HTR-8/SVneo (cell line): ENCODE results near the gene SLC6A18.

Source experiments
- DNase-seq: peaks from one replicate; pipeline ENCODE4 v3.0.0; 2011; ENCODE audit warnings: low spot score, mixed read lengths; ENCODE audit not compliant: insufficient read length
- FAIRE-seq: peaks from 2 replicates; lab custom pipeline; 2011; peaks lifted over from hg19 to GRCh38; lab: Jason Lieb, UNC

The SLC6A18 gene, protein sequence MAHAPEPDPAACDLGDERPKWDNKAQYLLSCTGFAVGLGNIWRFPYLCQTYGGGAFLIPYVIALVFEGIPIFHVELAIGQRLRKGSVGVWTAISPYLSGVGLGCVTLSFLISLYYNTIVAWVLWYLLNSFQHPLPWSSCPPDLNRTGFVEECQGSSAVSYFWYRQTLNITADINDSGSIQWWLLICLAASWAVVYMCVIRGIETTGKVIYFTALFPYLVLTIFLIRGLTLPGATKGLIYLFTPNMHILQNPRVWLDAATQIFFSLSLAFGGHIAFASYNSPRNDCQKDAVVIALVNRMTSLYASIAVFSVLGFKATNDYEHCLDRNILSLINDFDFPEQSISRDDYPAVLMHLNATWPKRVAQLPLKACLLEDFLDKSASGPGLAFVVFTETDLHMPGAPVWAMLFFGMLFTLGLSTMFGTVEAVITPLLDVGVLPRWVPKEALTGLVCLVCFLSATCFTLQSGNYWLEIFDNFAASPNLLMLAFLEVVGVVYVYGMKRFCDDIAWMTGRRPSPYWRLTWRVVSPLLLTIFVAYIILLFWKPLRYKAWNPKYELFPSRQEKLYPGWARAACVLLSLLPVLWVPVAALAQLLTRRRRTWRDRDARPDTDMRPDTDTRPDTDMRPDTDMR

DNA sequence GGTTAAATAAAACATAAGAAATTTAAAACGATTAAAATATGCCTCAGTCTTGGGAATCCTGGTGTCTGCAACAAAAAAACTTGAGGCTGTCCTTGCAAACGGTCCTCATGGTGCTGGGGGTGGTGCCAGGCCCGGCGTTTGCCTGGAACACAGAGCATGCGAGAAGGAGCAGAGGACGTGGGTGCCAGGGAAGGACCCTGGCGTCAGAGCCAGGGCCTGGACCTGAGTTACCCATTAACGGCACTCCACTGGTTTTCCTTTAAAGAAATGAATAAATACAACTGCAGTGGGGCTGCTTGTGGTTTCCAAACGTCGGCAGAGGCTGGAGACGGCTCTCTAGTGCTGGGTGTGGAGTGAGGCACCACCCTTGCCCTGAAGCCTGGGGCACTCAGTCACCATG, at the start of gene SLC6A18:
SLC6A18 (plus strand) TSS at position 301 of the 400 bp plus-strand sequence; CDS start at position 398, 97 bp downstream.
- FAIRE-seq (no peak), DNase-seq (no peak)

DNA sequence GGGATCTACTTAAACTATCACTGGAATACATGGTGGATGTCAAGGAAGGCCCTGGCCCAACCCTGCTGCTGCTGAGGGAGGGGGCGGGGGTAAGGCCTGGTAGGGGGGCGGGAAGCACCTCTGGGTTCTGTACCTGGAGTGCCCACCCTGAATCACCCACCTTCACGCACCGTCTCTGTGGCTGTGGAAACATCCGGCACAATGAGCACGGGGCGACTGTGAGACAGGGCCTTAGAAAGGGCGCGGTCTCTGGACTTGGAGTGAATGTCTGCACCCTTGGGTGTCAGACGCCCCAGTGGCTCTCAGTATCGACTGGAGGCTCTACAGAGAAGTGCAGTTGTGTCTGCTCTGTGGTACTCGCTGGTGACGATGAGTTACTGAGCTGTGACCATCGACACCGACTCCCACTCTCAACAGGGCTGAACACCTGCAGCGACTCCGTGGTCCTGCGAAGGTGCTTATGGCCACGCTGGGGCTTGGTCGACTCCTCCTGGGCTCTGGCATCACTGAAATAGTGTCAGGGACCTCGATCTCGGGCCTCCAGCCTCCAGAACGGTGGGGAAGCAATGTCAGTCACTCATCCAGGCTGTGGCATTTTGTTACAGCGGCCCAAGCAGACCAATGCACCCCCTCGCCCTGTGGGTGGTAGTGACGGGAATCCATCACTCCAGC, 49.2 kb upstream of the SLC6A18 start:
- DNase-seq (no peak), FAIRE-seq (peak; percentile 40)

DNA sequence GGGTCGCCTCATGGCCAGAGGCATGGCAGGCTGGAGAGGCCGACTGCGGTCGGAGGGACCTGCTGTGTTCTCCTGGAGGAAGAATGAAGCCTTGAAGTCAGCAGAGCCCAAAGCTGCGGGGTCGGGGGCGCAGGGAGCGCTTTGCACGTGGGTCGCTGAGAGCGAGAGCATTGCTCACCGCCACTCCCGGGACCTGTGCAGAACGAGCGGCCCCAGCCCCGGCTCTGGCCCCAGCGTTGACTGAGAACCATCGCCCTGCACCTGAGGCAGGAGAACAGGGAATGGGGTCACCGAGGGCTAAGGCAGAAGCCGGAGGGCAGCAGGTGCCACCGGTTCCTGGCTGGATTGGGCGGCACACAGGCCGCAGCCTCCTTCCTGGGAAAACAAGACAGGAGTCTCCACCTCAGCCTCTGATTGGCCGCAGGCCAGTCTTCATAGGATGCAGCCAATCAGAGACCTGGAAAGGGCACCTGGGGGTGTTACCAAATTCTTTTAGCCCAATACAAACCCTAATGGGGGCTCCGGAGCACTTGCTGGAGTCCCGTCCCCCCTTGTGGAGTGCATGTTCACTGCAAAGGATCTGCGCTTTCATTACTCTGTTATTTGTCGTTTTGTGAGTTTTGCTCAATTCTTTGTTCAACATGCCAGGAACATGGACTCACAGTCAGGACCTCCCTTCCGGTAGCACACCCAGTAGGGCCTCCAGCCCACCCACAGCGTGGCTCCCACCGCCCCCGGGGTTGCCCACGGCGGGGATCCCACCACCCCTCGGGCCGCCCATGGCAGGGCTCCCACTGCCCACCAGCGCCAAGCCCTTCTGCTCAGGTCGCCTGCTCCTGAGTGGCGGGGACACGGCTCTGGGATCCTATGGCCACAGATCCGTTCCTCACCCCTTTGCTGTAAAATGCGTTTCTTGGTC, 48.4 kb upstream of the SLC6A18 start:
- FAIRE-seq (no peak), DNase-seq (no peak)

DNA sequence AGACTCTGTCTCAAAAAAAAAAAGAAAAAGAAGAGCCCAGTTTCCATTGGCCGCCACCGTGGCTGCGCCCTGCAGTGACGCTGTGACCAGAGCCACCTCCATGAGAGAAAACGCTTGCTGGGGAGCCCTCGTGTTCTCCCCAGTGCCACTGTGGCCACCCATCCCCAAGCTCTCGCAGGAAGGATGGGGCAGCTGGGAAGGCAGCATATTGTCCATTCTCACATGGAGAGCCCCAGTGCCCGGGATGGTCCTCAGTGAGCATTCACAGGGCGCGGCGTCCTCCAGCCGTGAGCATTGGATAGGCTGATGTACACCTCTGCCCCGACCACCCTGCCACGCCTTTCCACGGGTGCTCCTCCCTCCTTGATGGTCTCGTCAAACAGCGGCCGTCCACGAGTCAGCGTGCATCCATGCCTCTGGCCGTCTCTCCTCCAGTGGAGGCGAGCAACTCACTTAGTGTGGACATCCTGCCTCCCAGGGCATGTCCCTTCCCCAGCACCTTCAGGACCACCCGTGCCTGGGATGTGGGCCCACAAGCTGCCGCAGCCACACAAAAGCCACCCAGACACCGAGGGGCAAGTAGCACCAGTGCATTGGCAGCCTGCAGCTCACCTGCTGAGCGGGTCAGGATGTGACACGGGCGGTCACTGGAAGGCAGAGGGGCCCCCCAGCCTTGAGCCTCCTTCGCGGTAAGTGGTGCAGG, 47.2 kb upstream of the SLC6A18 start:
- FAIRE-seq (no peak), DNase-seq (no peak)

DNA sequence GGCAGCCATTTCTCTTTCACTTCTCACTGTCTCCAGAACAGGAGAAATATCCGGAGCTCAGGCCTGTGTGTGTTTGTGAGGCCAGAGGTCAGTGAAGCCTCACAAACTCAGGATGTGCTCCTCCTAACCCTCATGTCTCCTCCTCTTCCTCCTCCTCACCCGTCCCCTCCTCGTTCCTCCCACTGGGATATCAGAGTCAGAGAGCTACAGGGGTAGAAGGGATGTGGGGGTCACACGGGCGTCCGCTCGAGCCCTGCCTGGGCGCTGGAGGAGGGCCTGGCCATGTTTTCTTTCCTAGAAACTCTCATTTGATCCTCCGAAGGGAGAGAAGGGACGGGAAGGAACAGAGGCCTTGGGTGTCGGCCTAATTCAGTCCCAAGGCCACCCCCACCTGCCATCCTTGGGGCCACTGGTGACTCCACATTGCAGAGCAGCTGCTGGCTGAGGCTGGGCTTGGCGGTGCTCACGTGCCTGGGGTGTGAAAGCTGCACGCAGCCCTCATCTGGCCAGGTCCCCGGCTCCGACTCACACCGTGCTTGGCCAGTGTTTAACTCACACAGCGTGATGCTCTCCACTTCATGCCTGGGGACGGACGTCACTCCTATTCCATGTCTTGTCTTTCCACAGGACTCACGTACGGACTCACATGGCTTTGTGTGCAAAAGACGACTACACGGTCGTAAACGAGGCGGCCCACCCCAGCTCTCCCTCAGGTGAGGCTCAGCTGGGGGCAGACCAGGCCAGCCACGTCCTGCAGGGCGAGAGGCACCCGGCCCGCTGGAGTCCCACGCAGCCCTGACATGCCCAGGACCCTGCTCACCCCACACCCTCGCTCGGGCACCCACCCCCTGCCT, 46.4 kb upstream of the SLC6A18 start:
- no peak for FAIRE-seq
- no peak for DNase-seq

DNA sequence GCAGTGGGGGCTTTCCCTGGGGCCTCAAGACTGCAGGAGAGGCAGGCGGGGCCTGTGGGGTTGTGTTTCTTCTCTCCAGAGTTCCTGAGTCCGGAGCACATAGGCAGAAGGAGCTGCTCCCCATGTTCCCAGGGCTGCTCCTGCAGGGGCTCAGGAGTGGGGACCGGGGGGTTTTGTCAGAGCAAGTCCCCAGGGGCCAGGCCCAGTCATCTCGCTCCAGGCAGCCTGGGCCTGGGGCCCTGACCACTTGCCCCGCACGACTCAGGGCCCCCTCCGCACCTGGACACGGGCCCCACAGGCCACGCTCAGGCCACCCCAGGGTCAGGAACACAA, 45.8 kb upstream of the SLC6A18 start:
- no peak for FAIRE-seq
- DNase-seq, result no peak

DNA sequence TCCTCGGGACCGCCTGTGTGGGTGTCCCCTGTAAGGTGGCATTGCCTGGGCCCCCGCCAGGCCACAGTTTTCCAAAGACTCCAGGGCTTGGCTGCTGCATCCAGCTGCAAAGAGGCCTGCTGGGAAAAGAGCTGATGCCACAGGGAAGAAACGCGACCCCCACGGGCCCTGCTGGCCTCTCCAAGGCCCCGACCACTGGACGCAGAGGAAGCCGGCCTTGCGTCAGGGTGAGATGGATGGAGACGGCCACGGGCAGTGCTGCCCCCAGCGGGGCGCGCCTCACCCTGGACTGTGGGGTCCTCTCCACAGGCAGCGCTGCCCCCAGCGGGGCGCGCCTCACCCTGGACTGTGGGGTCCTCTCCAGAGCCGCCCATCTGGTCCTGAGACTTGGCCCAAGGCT, 45.1 kb upstream of the SLC6A18 start:
- DNase-seq (no peak), FAIRE-seq (no peak)

DNA sequence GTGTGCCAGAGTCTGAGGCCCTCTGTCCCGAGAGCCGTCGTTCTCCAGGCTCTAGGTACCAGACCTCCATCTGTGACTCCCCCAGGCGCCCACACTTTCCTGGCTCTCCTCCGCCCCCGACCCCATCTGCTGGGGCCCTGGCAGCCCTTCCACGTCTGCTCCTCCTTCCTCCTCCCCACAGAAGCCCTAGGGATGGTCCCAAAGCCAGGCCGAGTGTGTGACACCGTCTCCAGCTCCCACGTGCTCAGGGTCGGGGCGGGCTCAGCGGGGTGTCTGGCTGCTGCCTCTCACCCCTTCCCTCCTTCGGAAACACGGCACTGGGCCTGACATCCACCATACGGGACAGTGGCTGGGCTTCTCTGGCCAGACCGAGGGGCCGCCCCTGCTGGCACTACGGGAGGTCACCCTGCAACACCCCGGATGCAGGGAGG, 44.3 kb upstream of the SLC6A18 start:
- no peak for FAIRE-seq

DNA sequence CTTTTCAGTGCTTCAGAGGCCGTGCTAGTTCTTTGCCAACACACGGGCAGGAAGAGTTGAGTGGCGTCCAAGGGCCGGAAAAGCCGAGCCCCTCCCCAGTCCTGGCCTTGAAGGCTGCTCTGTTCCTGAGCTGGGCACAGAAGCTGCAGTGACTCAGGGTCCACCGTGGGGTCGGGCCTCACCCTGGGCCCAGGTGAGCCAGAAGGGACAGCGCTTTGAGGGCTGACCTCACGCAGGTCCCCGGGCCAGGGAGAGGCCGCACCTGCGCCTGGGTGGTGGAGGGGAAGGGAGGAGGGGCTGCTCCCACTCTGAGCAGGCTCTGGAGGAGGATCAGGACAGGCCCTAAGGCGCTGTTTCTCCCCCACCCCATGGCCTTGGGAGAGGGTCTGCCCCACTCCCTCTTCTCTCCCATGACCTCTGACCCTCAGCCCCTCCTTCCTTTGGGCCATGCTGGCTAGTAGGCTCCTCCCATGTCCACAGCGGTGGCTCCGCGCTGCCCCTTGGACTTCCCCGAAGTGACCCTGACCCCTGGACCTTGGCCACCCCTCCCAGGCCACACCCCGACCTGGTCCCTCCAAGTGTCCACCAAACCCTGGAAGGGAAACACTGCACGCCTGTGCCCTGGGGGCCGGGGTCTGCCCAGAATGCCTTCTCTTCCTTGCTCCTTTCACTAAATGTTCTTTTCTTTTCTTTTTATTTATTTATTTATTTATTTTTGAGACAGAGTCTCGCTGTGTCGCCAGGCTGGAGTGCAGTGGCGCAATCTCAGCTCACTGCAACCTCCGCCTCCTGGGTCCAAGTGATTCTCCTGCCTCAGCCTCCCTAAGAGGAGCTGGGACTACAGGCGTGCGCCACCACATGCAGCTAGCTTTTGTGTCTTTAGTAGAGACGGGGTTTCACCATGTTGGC, 43.5 kb upstream of the SLC6A18 start:
- FAIRE-seq (no peak), DNase-seq (no peak)

More for the DNA sequence above, 44.3 kb upstream of the SLC6A18 start:
- no peak for DNase-seq

DNA sequence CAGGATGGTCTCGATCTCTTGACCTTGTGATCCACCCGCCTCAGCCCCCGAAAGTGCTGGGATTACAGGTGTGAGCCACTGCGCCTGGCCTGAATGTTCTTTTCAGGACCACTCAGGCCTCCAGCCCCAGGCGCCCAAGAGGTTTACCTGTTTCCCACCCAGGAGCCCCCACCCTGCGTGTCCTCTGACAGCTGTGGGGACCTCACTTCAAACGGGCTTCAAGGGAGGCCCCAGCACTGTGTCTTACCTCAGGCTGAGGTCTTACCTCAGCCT, 42.9 kb upstream of the SLC6A18 start:
- no peak for DNase-seq
- no peak for FAIRE-seq

DNA sequence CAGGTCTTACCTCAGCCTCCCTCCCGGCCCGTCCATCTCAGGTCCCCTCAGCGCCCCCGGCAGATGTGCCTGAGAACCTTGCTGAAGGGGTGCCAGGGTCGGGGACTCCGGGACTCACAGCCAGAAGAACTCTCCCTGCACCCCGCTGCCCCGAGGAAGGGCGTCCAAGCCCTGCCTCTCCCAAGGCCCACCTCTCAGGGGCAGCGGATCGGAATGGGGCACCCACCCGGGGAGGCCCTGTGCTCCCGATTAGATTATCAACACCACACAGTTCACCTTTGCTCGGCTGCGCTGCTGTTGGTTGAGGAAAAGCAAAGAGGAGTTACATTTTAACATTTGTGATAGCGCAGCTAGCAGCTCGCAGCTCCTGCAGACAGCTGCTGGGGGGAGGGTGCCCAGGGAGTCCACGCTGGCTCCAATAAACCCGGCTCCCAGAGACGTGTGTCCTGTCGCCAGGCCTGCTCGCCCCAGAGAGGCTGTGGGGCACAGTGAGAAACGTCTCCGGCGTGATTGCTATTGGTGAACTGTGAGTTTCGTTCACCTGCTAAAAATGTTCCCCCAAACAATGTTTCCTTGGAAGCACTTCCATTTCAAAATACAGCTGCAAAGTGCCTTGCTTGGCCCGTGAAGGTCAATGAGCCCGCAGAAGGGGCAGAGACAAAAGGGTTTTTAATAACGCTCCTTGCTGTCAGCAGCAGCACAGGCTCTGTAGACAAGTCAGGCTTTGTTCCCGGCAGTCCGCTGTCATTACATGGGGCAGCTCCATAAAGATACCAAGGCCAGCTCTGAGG, 42.4 kb upstream of the SLC6A18 start:
- no peak for FAIRE-seq
- no peak for DNase-seq

DNA sequence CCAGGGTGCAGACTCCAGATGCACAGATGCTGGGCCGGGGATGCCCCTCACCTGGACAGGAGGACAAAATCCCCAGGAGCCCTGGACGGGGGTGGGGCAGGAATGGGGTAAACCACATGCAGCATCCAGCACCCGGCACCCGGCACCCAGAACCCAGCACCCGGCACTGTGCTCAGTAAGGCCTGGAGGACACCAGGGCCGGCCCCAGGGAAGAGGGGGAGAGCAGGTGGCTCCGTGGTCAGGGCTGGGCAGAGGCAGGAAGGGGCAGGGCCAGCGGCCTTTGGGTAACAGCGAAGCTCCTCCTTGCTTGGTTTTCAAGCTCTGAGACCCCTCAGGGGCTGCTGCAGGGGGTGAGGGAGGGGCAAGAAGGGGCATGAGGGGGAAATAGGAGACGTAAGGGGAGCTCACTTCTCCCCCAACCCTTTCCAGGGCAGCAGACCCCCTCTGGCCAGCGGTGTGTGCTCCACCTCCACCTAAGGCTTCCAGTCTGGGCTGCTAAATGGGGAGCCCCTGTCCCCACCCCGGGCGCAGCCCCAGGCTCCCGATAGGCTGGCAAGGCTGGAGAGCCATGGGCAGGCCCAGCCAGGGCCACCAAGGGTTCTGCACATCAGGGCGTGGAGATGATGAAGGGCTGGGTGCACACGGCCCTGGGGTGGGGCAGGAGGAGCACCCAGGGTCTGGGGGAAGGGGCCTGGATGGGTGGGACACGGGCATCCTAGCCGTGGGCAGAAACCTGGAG, 41.6 kb upstream of the SLC6A18 start:
- no peak for FAIRE-seq
- no peak for DNase-seq

DNA sequence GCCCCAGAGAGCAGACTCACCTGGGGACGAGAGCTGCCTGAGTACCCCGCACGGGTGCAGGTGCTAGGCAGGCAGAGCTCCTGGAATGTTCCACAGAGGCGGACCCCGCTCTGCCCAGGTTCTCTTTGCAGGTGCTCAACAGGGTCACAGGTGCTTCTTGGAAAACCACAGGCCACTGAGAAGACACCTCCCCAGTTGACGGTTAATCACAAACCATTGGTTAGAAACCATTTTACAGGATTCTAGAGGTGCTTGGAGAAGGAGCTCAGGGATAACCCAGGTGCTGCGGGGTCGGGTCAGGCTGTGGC, 41.1 kb upstream of the SLC6A18 start:
- DNase-seq, result no peak
- FAIRE-seq, result no peak

DNA sequence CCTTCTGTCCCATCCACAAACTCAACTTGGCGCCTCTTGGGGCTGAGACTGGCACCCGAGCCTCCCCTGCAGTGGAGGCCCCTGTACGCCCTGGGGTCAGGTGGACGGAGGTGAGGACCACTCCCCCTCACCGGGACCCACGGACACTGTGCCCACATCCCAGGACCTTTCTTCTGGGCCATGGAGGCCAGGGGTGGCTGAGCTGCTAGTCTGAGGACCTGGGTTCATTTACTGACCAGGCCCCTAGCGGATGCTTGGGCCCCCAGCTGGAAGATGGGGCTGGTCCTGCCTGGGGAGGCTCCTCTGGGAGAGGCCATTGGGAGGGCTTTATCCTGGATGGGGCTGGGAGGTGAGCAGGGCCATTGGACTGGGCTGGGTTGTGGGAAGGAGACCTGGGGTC, 40.7 kb upstream of the SLC6A18 start:
- no peak for FAIRE-seq
- no peak for DNase-seq

DNA sequence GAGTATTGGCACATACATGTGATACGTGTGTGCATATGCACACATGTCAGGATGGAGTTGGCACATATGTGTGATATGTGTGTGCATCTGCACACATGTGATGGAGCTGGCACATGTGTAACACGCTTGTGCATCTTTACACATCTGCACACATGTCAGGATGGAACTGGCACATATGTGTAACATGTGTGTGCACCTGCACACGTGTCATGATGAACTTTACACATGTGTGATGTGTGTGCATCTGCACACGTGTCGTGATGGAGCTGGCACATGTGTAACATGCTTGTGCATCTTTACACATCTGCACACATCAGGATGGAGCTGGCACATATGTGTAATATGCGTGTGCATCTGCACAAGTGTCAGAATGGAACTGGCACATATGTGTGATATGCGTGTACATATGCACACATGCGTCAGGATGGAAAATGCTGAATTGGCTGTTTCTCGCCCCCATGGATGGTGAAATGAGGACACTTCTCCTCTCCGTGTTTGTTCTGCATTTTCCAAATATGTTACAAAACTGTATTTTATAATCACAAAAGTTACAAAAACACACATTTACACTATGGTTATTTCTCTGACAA, 40.0 kb upstream of the SLC6A18 start:
- DNase-seq (no peak), FAIRE-seq (peak; percentile 95)

DNA sequence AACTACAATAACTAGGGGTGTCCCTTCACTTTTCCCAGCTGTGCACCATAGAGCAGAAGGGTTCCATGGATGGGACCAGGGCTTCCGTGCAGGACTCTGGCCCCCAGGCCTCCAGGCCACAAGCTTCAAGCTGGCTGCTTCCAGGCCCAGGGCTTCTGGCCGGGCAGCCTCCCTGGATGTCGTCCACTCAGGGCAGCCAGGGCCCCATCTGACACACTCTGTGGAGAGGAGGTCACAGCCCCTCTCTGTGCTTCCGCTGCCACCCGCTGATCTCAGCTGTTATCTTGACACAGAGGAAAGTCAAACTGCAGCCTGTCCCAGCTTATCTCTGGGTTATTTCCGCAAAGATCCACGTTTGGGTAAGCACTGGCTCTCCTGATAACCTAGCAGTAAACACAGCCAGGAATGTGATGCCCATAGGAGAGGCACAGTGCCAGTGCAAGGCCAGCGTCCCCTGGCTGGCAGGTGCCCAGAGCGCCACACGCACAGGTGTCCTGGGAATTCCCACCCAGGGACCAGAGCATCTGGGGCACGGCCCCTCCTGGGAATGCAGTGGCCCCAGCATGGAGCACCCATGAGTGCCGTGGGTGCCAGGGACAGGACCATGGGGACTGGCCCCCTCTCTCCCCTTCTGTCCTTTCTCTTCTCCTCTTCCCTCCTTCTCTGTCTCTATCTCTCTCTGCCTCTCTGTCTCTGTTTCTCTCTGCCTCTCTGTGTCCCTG, 39.4 kb upstream of the SLC6A18 start:
- FAIRE-seq, result no peak
- no peak for DNase-seq
